ENCODE measurements around the gene SYNE1. TPM values are rescaled to one million over a fixed set of nuclear protein-coding genes. Genes with fewer than 3 reads are reported as not detected.

The SYNE1 gene
- total and polyA plus RNA-seq, 11 donors = 25.0 to 178 (median 112) TPM

- peaks cover 0 to 11% (median 0%) of the 10 kb centered on the region in 12 donors for H3K9me3 ChIP-seq
- intact Hi-C loops (cut with DNase I) = no loop called here
- ATAC-seq (no peak), DNase-seq (no peak)
- H3K4me3 ChIP-seq = no peak overlapping the region
- H3K36me3 ChIP-seq = no peaks in the 10 kb centered on the region
- WGBS, 4 donors = 73 to 86% (median 81%) methylated on average over 2 of the region's 2 CpGs
- H3K27ac ChIP-seq = no peak overlapping the region
- H3K4me1 ChIP-seq = peaks cover 0 to 22% (median 6%) of the 10 kb centered on the region in 12 donors
- TF ChIP-seq POLR2A (IDR thresholded peaks at IDR 0.05) = no peak
- TF ChIP-seq, protein P1, sequence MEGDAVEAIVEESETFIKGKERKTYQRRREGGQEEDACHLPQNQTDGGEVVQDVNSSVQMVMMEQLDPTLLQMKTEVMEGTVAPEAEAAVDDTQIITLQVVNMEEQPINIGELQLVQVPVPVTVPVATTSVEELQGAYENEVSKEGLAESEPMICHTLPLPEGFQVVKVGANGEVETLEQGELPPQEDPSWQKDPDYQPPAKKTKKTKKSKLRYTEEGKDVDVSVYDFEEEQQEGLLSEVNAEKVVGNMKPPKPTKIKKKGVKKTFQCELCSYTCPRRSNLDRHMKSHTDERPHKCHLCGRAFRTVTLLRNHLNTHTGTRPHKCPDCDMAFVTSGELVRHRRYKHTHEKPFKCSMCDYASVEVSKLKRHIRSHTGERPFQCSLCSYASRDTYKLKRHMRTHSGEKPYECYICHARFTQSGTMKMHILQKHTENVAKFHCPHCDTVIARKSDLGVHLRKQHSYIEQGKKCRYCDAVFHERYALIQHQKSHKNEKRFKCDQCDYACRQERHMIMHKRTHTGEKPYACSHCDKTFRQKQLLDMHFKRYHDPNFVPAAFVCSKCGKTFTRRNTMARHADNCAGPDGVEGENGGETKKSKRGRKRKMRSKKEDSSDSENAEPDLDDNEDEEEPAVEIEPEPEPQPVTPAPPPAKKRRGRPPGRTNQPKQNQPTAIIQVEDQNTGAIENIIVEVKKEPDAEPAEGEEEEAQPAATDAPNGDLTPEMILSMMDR (IDR thresholded peaks at IDR 0.05) = no peak
- no peaks in the 10 kb centered on the region for H3K27me3 ChIP-seq
Measured at GRCh38 chr6:152087096-152087495, 550.1 kb downstream of the SYNE1 start.

GRCh38 chr6:152086223-152086873, 550.8 kb downstream of the SYNE1 start:
- H3K4me1 ChIP-seq = peaks cover 0 to 15% (median 4%) of the 10 kb centered on the region in 12 donors
- TF ChIP-seq, protein P1 (IDR thresholded peaks at IDR 0.05) = no peak
- no peaks in the 10 kb centered on the region for H3K27me3 ChIP-seq
- ATAC-seq (no peak), DNase-seq (no peak)
- intact Hi-C loops (cut with DNase I) = no loop called here
- no peak overlapping the region for H3K4me3 ChIP-seq
- whole genome bisulfite sequencing, 4 donors = 90 to 94% (median 92%) methylated on average over 3 of the region's 3 CpGs
- H3K27ac ChIP-seq = no peak overlapping the region
- H3K9me3 ChIP-seq = peaks cover 0 to 11% (median 0%) of the 10 kb centered on the region in 12 donors
- no peaks in the 10 kb centered on the region for H3K36me3 ChIP-seq

DNA sequence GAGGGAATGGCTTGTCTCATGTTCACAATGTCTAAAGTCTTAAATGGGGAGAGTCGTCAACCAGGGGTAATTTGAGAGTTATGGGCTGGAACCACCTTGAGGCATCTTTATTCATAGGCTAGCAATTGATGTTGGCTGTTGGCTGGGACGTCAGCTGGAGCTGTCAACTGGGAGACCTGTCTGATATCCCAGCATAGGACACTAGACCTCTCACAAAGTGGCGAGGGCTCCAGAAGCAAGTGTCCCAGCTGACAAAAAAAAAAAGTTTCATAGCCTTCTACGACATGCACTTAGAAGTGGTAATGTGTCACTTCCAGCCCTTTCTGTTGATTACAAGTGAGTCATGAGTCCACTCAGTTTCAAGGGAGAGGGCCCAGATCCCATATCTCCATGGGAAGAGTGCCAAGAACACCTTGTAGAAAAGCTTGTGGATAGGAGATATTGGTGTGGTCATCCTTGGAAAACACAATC, 551.7 kb downstream of the SYNE1 start:
- Histone ChIP-seq H3K4me1 (peaks cover 0 to 7% (median 0%) of the 10 kb centered on the region in 12 donors), H3K27ac (no peak overlapping the region), H3K27me3 (no peaks in the 10 kb centered on the region), H3K36me3 (no peaks in the 10 kb centered on the region), H3K9me3 (peaks cover 0 to 11% (median 0%) of the 10 kb centered on the region in 12 donors), H3K4me3 (no peak overlapping the region)
- DNase-seq (no peak), ATAC-seq (peak in 1 of 4 donors; percentile 16)
- TF ChIP-seq, protein P1 (IDR thresholded peaks at IDR 0.05) = no peak
- TF ChIP-seq POLR2A (IDR thresholded peaks at IDR 0.05) = no peak
- intact Hi-C loops (cut with DNase I) = no loop called here
- WGBS, 4 donors = 44 to 56% (median 51%) methylated on average over 4 of the region's 4 CpGs

GRCh38 chr6:152078804-152079203, 558.4 kb downstream of the SYNE1 start:
- no peak for TF ChIP-seq POLR2A (IDR thresholded peaks at IDR 0.05)
- TF ChIP-seq, protein P1 (IDR thresholded peaks at IDR 0.05) = no peak
- Histone ChIP-seq H3K4me1 (no peaks in the 10 kb centered on the region), H3K27ac (no peak overlapping the region), H3K27me3 (no peaks in the 10 kb centered on the region), H3K4me3 (no peak overlapping the region), H3K9me3 (peaks cover 0 to 26% (median 14%) of the 10 kb centered on the region in 12 donors), H3K36me3 (no peaks in the 10 kb centered on the region)
- intact Hi-C loops (cut with DNase I) = no loop called here
- no peak for ATAC-seq
- 75 to 89% (median 79%) methylated on average over 2 to 7 of the region's 7 CpGs for WGBS, 4 donors
- no peak for DNase-seq

All from heart left ventricle (tissue), 16 donors.